HG03280 (cell line): Measurements from ENCODE around the gene PDE6H.

ENCODE experiments used
- ATAC-seq: cut with Tn5 transposase; IDR thresholded peaks from one replicate; pipeline ENCODE4 v1.9.1; 2021; ENCODE audit warnings: mild to moderate bottlenecking, moderate library complexity; ENCODE audit not compliant: unreplicated experiment

The PDE6H gene

GRCh38 chr12:14965221-14965620 is 7.6 kb upstream of the PDE6H start:
- ATAC-seq = no peak

GRCh38 chr12:14968478-14968877 is 4.4 kb upstream of the PDE6H start:
- no peak for ATAC-seq

DNA sequence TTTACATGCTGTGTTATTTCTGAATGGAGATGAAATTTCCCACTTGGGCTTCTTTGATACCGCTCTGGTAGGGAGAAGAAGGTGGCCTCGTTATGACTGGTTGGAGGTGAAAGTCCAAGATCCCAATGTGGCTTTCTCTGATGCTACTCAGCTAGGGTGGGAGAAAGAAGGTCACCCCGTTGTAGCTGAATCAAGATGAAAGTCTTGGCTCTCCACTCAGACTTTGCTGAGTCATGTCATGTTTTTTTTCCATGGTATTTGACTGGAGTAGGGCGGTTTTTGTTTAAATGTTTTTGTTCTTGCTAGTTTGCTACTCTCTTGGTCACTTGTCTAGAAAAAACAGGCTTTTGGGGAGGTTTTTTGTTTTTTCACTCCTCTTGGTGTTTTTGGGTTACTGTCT is 2.4 kb upstream of the PDE6H start:
- ATAC-seq = no peak

- ATAC-seq = no peak
Measured at GRCh38 chr12:14974633-14975032, 1.8 kb downstream of the PDE6H start.

- ATAC-seq = no peak
Measured at GRCh38 chr12:14975457-14975856, 2.6 kb downstream of the PDE6H start.

DNA sequence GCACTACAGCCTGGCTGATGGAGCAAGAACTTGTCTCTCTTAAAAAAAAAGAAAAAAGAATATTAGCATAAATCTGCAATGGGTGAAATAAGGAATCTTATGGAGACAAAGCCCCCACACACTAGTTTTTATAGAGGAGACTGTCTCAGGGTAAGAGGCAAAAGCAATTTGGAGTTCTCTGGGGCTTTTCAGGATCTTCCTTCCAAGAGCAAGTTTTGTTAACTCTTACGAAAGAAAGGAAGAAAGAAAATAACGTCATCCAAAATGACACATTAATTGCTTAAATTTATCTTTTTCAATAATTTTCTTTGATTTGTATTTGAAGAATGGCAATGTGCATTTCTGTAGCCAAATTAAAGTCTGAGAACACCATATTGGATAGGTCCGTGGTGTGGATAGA is 3.8 kb downstream of the PDE6H start:
- no peak for ATAC-seq

- ATAC-seq = no peak
Measured at GRCh38 chr12:14979468-14979867, 6.6 kb downstream of the PDE6H start.

DNA sequence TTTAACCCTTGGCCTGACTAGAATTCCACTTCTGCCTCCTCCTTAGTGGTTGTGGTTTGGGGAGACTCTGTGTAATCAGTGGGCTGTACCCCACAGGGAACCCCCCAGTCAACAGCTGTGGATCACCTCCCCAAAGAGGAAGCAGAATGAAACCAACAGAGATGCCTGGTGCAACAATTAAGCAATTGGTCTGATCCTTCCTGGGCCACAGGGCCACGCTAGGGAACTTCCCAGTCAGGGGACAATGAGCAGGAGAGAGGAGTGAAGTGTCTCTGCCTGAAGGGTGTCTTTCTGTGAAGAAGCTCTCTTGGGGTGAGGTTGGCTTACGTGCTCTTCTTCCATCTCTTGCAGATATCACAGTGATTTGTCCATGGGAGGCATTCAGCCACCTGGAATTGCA is 8.2 kb downstream of the PDE6H start:
- no peak for ATAC-seq

- no peak for ATAC-seq
Measured at GRCh38 chr12:14982562-14982961, 9.7 kb downstream of the PDE6H start.

DNA sequence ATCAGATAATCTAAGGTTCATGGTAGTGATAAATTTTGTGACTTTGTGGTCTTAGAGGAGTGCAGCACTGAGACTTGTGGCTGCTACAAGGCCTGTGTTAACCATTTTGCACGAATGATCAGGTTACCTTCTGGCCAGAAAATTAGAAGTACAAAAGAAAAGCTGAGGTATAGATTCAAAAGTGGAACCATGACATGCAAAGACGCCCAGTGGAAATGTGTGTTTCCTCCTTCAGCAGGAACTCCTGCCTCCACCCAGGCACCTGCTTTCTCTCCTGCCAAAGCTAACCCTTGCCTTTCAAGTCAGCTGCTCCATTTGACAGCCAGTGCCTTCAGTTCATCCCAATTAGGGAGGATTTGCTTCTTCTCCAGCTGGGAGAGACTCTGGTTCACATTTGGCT is 10.1 kb downstream of the PDE6H start:
- ATAC-seq = no peak

GRCh38 chr12:14984036-14984435 is 11.2 kb downstream of the PDE6H start:
- ATAC-seq = no peak

DNA sequence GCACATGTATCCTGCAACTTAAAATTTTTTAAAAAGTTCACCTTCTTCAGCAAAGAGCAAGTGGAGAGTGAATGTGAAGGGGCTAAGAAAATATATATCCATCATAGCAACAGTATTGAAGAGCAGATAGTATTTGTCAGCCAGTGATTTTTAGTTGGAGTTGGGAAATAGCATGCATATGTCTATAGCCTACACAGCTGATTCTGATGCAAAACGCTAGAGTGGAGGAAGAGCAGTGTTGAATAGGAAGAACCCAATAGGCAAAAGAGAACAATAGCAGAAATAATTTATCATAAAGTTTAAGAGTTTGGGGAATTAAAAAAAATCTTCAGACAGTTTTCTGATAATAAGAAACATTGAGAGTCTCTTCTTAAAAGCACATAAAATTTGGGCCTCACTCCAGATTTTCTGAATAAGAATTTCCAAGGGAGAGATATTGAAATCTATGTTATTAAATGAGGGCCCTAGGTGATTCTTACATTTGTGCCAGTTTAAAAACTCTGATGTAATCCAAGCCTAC is 12.0 kb downstream of the PDE6H start:
- no peak for ATAC-seq

DNA sequence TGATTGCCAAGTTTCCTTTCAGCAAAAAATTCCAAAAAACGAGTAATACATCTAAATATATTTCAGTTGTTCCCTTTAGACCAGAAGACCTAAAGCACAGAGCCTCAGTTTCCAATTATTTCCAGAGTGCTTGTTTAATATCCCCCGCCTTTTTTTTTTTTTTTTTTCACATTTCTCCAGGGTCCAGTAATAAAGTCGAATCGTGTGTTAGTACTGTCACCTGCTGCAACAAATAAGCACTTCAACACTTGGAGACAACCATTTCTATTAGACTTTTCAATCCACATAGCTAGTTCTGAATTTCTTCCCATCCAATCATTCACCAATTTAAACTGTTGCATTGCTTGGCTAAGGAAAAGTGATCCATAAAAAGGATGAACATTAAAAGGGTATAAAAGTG is 13.6 kb downstream of the PDE6H start:
- ATAC-seq = no peak

DNA sequence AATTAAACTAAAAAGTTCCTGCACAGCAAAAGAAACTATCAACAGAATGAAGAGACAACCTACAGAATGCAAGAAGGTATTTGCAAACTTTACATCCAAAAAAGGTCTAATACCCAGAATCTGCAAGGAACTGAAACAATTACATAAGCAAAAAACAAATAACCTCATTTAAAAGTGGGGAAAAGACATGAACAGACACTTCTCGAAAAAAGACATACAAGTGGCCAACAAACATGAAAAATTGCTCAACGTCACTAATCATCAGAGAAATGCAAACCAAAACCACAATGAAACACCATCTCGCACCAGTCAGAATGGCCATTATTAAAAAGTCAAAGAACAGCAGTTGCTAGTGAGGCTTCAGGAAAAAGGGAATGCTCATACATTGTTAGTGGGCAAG is 15.2 kb downstream of the PDE6H start:
- no peak for ATAC-seq

GRCh38 chr12:14989790-14990189 is 16.9 kb downstream of the PDE6H start:
- peak; percentile 43 for ATAC-seq

- ATAC-seq = no peak
Measured at GRCh38 chr12:14991069-14991468, 18.2 kb downstream of the PDE6H start.

DNA sequence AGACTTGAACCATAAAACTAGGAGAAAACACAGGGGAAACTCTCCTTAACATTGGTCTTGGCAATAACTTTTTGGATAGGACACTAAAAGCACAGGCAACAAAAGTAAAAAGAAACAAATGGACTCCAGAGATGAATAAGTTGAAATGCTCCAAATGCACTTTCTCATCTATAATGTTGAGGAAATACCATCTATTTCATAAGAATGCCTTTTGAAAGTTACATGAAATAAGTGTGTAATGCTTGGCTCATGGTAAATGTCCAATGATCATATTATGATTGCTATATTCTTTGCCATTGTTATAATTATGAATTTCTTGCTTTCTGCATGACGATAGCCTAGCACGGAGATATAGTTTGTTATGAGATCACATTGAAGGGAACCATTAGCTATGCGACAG is 19.8 kb downstream of the PDE6H start:
- no peak for ATAC-seq

DNA sequence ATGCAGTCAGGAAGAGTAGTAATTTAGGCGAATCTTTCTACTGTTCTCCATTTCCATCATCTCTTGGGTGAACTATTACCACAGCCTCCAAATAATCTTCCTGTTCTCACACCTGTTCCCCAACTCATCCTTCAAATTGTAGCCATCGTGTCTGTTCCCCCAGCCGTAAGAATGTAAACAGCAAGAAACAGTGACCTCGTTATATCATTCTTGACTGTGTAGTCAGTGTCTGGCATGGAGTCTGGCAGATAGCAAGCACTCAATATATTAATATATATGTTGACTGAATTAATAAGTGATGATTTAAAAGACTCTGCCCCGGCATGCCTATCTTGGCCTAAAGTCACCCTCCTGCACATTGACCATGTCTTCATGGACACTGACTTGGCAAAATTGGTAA is 20.3 kb downstream of the PDE6H start:
- ATAC-seq = no peak

DNA sequence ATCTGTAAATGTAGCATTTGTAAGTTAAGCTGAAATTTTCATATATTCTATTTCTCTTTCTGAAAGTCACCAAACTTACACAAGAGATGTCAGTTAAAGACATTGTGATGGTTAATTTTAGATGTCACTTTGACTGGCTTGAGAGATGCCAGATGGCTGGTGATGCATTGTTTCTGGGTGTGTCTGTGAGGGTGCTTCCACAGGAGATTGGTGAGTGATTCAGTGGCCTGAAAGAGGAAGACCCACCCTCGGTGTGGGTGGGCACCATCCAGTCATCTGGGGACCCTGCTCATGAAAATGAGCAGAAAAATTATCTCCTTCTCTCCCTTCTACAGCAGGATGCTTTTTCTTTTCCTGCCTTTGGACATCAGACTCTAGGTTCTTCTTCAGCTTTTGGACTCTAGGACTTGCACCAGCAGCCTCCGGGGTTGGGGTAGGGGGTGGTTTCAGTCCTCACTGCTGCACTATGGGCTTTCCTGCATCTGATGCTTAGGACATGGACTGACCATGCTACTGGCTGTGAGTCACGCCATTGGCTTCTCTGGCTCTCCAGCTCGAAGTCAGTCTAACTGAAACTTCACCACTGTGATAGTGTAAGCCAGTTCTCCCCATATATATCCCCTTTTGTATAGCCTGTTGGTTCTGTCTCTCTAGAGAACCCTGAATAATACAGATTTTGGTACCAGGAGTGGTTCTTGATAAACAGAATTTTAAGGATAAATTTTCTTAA is 20.9 kb downstream of the PDE6H start:
- ATAC-seq = no peak

DNA sequence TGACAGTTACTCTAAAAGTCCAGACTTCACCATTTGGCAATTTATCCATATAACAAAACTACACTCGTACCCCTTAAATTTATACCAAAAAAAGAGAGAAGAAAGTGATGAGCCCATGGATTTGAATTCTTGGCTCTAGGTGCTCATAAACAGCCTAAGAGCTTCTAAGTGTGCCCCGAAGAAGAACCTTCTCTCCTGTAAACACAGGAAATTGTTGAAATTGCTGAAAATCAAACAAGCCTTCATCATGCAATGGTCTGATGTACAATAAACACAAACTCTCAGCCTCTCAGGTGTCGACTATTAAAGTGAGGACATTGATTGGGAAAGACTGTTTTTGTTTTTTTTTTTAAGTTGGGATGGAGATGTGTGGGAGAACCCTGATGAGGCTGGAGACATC is 21.8 kb downstream of the PDE6H start:
- no peak for ATAC-seq

DNA sequence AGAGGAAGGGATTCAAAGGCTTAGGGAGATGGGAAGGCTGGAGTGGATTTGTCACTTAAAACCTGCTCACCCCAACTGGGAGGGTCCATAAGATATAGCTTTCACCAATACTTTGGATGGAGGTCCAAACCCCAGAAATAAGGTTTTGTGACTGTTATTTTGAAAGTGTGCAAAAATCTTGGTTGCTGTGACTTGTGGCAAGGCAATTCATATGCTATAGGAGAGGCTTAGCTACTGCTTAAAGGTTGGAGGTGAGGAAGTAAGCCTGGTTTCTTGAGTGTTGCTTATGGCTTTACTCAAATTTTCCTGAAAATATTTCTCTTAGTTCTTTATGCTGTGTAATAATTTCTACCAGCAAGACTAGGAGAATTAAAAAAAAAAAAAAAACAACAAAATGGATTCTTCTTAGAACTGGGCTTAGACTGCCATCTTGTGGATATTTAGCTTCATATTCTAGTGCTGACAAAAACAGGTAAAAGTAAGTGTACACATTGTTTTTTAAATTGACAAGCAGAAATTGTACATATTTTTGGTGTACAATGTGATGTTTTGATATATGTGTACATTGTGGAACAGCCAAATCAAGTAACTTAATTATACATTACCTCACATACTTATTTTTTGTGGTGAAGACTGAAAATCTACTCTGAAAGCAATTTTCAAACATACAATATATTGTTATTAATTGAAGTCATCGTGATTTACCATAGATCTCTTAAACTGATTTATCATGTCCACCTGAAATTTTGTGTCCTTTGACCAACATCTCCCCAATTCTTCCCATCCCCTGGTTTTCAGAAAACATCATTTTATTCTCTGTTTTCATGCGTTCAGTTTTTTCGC is 23.0 kb downstream of the PDE6H start:
- no peak for ATAC-seq

DNA sequence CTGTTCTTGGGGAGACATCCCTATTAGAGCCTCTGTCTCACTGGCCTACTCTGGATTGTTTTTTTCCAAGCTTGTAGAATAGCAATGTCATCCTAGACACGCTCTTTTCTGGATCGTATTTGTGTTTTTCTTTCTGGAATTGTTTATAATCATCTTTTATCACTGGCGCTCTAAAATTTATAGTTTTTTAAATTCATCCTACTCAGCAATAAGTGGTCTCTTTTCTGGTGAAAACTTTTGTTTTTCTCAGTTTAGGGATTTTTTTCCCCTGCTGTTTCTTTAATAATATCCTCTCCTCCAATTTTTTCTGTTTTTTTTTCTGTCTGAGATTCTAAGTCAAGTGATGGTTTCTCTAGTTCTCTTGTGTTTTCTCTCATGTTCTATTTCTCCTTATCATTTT is 25.2 kb downstream of the PDE6H start:
- ATAC-seq = no peak
